Ishikawa (cell line): ENCODE results near the gene MYO7B.

Experiments used
- CEBPB ChIP-seq: IDR thresholded peaks from 2 replicates; pipeline ENCODE4 v1.6.1; 2012
- CREB1 ChIP-seq: IDR thresholded peaks from 2 replicates; pipeline ENCODE4 v1.6.1; 2012; ENCODE audit warnings: low read depth
- EGR1 ChIP-seq: IDR thresholded peaks from 2 replicates; pipeline ENCODE4 v1.6.1; 2012
- EP300 ChIP-seq: IDR thresholded peaks from 2 replicates; pipeline ENCODE4 v1.6.1; 2012; ENCODE audit warnings: borderline replicate concordance
- FOXM1 ChIP-seq: IDR thresholded peaks from 2 replicates; pipeline ENCODE4 v1.6.1; 2012; ENCODE audit warnings: low read depth, borderline replicate concordance
- NFIC ChIP-seq: IDR thresholded peaks from 2 replicates; pipeline ENCODE4 v1.6.1; 2012
- RAD21 ChIP-seq: IDR thresholded peaks from 2 replicates; pipeline ENCODE4 v1.6.1; 2012; ENCODE audit warnings: low read depth
- TAF1 ChIP-seq: IDR thresholded peaks from 2 replicates; pipeline ENCODE4 v1.6.1; 2012; ENCODE audit warnings: low read depth, mild to moderate bottlenecking
- TCF12 ChIP-seq: IDR thresholded peaks from 2 replicates; pipeline ENCODE4 v1.6.1; 2012; ENCODE audit warnings: low read depth
- TEAD4 ChIP-seq: IDR thresholded peaks from 2 replicates; pipeline ENCODE4 v1.6.1; 2012
- YY1 ChIP-seq: IDR thresholded peaks from 2 replicates; pipeline ENCODE4 v1.6.1; 2012; ENCODE audit warnings: low read depth
- ZBTB7A ChIP-seq: IDR thresholded peaks from 2 replicates; pipeline ENCODE4 v1.6.1; 2012; ENCODE audit warnings: low read depth
- TF ChIP-seq, protein P1 (sequence below): IDR thresholded peaks from 2 replicates; pipeline ENCODE4 v1.6.1; 2012; ENCODE audit warnings: low read depth, mild to moderate bottlenecking
- TF ChIP-seq, protein P2 (sequence below): IDR thresholded peaks from 2 replicates; pipeline ENCODE4 v1.6.1; 2012
- TF ChIP-seq, protein P3 (sequence below): IDR thresholded peaks from 2 replicates; pipeline ENCODE4 v1.6.1; 2012

MYO7B gene

DNA sequence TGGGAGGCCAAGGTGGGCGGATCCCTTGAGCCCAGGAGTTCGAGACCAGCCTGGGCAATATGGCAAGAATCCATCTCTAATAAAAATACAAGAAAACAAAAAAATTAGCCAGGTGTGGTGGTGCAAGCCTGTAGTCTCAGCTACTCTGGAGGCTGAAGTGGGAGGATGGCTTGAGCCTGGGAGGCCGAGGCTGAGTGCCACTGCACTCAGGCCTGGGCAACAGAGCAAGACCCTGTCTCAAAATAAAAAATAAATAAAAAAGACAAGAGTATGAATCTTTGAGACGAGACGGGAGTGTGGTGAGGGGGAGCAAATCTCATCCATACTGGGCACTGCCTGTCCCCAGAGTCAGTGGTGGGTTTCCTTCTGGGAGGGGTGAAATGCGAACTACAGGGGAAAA lies 122.7 kb downstream of the MYO7B start:
- TF ChIP-seq NFIC, result no peak
- TF ChIP-seq, protein P1, sequence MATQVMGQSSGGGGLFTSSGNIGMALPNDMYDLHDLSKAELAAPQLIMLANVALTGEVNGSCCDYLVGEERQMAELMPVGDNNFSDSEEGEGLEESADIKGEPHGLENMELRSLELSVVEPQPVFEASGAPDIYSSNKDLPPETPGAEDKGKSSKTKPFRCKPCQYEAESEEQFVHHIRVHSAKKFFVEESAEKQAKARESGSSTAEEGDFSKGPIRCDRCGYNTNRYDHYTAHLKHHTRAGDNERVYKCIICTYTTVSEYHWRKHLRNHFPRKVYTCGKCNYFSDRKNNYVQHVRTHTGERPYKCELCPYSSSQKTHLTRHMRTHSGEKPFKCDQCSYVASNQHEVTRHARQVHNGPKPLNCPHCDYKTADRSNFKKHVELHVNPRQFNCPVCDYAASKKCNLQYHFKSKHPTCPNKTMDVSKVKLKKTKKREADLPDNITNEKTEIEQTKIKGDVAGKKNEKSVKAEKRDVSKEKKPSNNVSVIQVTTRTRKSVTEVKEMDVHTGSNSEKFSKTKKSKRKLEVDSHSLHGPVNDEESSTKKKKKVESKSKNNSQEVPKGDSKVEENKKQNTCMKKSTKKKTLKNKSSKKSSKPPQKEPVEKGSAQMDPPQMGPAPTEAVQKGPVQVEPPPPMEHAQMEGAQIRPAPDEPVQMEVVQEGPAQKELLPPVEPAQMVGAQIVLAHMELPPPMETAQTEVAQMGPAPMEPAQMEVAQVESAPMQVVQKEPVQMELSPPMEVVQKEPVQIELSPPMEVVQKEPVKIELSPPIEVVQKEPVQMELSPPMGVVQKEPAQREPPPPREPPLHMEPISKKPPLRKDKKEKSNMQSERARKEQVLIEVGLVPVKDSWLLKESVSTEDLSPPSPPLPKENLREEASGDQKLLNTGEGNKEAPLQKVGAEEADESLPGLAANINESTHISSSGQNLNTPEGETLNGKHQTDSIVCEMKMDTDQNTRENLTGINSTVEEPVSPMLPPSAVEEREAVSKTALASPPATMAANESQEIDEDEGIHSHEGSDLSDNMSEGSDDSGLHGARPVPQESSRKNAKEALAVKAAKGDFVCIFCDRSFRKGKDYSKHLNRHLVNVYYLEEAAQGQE, result no peak
- TF ChIP-seq EGR1, result no peak
- no peak for TF ChIP-seq CREB1
- no peak for TF ChIP-seq TAF1
- no peak for TF ChIP-seq TCF12
- no peak for TF ChIP-seq RAD21
- no peak for TF ChIP-seq YY1
- no peak for TF ChIP-seq ZBTB7A
- TF ChIP-seq FOXM1, result no peak
- no peak for TF ChIP-seq EP300
- no peak for TF ChIP-seq TEAD4
- TF ChIP-seq, protein P2, sequence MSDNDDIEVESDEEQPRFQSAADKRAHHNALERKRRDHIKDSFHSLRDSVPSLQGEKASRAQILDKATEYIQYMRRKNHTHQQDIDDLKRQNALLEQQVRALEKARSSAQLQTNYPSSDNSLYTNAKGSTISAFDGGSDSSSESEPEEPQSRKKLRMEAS, result no peak
- TF ChIP-seq, protein P3, sequence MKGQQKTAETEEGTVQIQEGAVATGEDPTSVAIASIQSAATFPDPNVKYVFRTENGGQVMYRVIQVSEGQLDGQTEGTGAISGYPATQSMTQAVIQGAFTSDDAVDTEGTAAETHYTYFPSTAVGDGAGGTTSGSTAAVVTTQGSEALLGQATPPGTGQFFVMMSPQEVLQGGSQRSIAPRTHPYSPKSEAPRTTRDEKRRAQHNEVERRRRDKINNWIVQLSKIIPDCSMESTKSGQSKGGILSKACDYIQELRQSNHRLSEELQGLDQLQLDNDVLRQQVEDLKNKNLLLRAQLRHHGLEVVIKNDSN, result no peak
- TF ChIP-seq CEBPB, result no peak

DNA sequence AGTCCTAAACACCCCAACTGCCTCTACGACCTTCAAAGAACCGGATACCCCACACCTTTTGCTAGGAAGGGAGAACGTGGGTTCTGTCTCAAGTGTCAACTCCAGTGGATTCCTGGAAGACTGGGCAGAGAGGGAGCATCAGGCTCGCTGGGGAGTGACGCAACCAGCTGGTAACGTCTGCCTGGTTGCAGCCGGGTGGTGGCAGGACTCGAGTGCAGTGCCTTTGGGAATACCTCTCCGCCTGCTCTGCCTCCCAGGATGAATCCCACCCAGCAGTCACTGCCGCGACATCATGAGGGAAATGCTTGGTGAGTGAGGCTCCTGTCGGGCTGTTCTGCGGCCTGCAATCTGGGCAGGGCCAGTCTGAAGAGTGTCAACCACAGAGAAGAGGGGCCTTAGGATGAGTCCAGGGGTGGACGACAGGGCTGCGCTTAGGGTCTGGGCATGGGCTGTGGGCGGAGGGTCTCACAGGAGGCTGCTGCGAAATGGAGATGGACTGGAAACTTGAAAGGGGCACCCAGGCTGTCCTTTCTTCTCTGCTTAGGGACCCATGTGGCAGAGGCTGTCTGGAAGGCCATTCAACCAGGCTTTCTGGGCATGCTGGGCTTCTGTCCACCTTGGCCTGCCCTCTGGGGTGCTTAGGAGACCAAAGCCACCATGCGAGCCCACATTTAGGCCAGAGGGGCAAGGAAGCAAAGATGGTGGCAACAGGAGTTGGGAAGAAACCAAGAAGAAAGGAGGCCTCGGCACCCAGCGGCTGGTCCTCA lies 123.3 kb downstream of the MYO7B start:
- no peak for TF ChIP-seq ZBTB7A
- TF ChIP-seq YY1, result no peak
- TF ChIP-seq NFIC, result no peak
- TF ChIP-seq, protein P1, result no peak
- no peak for TF ChIP-seq TCF12
- TF ChIP-seq, protein P2, result no peak
- TF ChIP-seq, protein P3, result no peak
- no peak for TF ChIP-seq EP300
- TF ChIP-seq CREB1, result no peak
- TF ChIP-seq TAF1, result no peak

DNA sequence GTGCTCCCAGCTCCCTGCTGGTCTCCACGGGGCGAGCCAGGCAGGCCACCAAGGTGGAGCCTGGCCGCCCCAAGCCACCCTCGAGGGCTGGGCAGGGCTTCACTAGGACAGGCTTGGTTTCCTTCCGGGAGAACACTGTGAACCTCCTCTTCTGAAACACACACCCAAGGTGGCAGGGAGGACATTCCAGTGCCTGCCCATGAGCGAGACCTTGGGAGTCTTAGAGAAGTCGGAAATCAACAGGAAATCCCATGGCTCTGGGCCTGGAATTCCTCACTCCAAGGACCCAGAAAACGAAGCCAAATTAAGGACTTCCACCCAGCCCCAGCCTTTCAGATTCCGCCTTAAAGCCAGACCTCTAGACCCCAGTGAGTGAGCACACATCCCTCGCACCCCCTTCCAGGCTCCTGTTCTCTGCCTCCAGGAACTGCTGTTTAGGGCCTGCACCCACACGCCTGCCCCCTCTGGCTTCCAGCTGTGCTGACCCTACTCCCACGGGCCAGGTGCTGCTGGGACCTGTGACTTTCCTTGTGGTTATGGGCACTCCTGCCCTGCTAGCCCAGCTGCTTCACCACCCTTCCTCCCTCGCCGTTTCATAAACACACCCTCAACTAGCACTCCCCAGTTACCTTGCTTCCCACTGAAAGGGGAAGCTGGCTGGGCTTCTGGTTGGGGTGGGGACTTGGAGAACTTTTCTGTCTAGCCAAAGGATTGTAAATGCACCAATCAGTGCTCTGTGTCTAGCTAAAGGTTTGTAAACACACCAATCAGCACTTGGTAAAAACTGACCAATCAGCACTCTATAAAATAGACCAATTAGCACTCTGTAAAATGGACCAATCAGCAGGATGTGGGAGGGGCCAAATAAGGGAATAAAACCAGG lies 124.2 kb downstream of the MYO7B start:
- TF ChIP-seq CREB1 (no peak), RAD21 (no peak), CEBPB (no peak), YY1 (no peak), EGR1 (no peak)
- TF ChIP-seq, protein P1, result no peak
- TF ChIP-seq, protein P3, result no peak

DNA sequence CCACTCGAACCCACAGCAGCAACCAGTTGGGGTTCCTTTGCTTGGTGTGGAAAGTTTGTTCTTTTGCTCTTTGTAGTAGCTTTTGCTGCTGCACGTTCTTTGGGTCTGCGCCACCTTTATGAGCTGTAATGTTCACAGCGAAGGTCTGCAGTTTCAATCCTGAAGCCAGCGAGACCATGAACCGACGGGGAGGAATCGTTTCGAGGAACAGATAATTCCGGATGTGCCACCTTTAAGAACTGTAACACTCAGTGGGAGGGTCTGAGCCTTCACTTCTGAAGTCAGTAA lies 124.8 kb downstream of the MYO7B start:
- TF ChIP-seq NFIC, result no peak
- TF ChIP-seq EP300, result no peak
- TF ChIP-seq ZBTB7A, result no peak
- TF ChIP-seq, protein P2, result no peak
- TF ChIP-seq, protein P3, result no peak
- no peak for TF ChIP-seq YY1
- no peak for TF ChIP-seq FOXM1
- TF ChIP-seq CEBPB, result no peak
- TF ChIP-seq RAD21, result no peak
- no peak for TF ChIP-seq TCF12
- no peak for TF ChIP-seq TAF1
- no peak for TF ChIP-seq TEAD4
- TF ChIP-seq CREB1, result no peak
- TF ChIP-seq EGR1, result no peak
